Stimulated activated CD8-positive, alpha-beta memory T cell treated with anti-CD3 and anti-CD28 coated beads, Interleukin-7, amount 100 ng/mL, for 48 hours (primary cell): ENCODE data around the gene ALG11.

Experiments
- DNase-seq, 2 donors: peaks; one replicate each; pipeline ENCODE4 v3.0.0-alpha.2; 2020; ENCODE audit warnings: low read depth in 1 of 2; ENCODE audit errors: extremely low read depth in 1 of 2

The ALG11 gene

GRCh38 chr13:51997186-51997585, 15.0 kb upstream of the ALG11 start:
- DNase-seq = no peak

- DNase-seq = no peak
Measured at GRCh38 chr13:51997641-51998330, 14.4 kb upstream of the ALG11 start.

- DNase-seq = no peak
Measured at GRCh38 chr13:51998723-51999509, 13.3 kb upstream of the ALG11 start.

GRCh38 chr13:51999510-51999911, 12.7 kb upstream of the ALG11 start:
- no peak for DNase-seq

GRCh38 chr13:51999921-52000320, 12.3 kb upstream of the ALG11 start:
- DNase-seq = no peak

GRCh38 chr13:52001120-52001731, 11.0 kb upstream of the ALG11 start:
- DNase-seq = no peak

GRCh38 chr13:52002361-52002760, 9.8 kb upstream of the ALG11 start:
- DNase-seq = no peak

GRCh38 chr13:52003541-52003940, 8.7 kb upstream of the ALG11 start:
- DNase-seq = no peak

- DNase-seq = no peak
Measured at GRCh38 chr13:52004511-52005170, 7.6 kb upstream of the ALG11 start.

GRCh38 chr13:52005841-52006522, 6.2 kb upstream of the ALG11 start:
- DNase-seq = no peak

- DNase-seq = no peak
Measured at GRCh38 chr13:52006523-52007245, 5.5 kb upstream of the ALG11 start.

GRCh38 chr13:52009946-52010345, 2.3 kb upstream of the ALG11 start:
- DNase-seq = no peak

GRCh38 chr13:52010890-52011631, 1.1 kb upstream of the ALG11 start, which contains the start of gene ATP7B:
Gene ATP7B, minus strand, starts transcription at chr13:52011450. Its CDS starts 113 bp downstream, at chr13:52011337.
- DNase-seq = no peak

GRCh38 chr13:52012512-52012836, 276 bp downstream of the ALG11 start:
- DNase-seq = no peak

GRCh38 chr13:52016296-52016695, 4.1 kb downstream of the ALG11 start:
- no peak for DNase-seq

GRCh38 chr13:52020191-52020590, 8.0 kb downstream of the ALG11 start:
- DNase-seq = no peak

- DNase-seq = no peak
Measured at GRCh38 chr13:52022356-52022755, 10.2 kb downstream of the ALG11 start.

- DNase-seq = no peak
Measured at GRCh38 chr13:52024481-52024880, 12.3 kb downstream of the ALG11 start, which contains the start of gene UTP14C. Gene UTP14C, plus strand, starts transcription at chr13:52024691. Its CDS starts 4,114 bp downstream, at chr13:52028805.

- no peak for DNase-seq
Measured at GRCh38 chr13:52025475-52026245, 13.5 kb downstream of the ALG11 start.
